Mucosa of descending colon (tissue), 3 donors: ENCODE results near the gene EVA1A. TPM values are rescaled to one million over a fixed set of nuclear protein-coding genes. Genes with fewer than 3 reads are reported as not detected.

Experiments
- ATAC-seq: fragments of 200-7000 bp; cut with Tn5 transposase; one replicate; pipeline ENCODE4 v1.9.1; 2020; ENCODE audit warnings: mild to moderate bottlenecking, moderate library complexity
- DNase-seq, 3 donors: peaks; one replicate each; pipeline ENCODE4 v3.0.0-alpha.2; 2020
- H3K36me3 ChIP-seq: fragments of 200-600 bp; one replicate; pipeline ENCODE4 v1.8.0; 2021; ENCODE audit warnings: low read depth, mild to moderate bottlenecking
- H3K4me1 ChIP-seq: fragments of 200-600 bp; one replicate; pipeline ENCODE4 v1.8.0; 2021; ENCODE audit warnings: low read depth, mild to moderate bottlenecking
- H3K4me3 ChIP-seq: fragments of 200-600 bp; one replicate; pipeline ENCODE4 v1.8.0; 2021; ENCODE audit warnings: mild to moderate bottlenecking
- H3K9me3 ChIP-seq: fragments of 200-600 bp; one replicate; pipeline ENCODE4 v1.8.0; 2021; ENCODE audit warnings: mild to moderate bottlenecking
- CTCF ChIP-seq: fragments of 200-600 bp; IDR thresholded peaks from one replicate; pipeline ENCODE4 v1.8.0; 2022; ENCODE audit warnings: antibody characterized with exemption, mild to moderate bottlenecking
- intact Hi-C, 2 donors: fragments of 100-400 bp; cut with DNase I in 1 of 2; cut with micrococcal nuclease in 1 of 2; formaldehyde crosslinking; loops; one replicate each; pipeline versions ENCODE4 v1.11.0 to v1.11.1; 2022; cut with DNase I, micrococcal nuclease
- total RNA-seq, 3 donors: library from RNA; stranded (reverse); fragmentation: NEBNext Ultra II Directional in 2 of 3; extraction: Animal tissue kit (Norgen Biotek cat#: 25700) in 2 of 3; gene quantifications; one replicate each; pipeline versions ENCODE4 v1.2.1 to v1.2.4, GENCODE V29; 2021 to 2023
- donor health status: DM: no; HTN: no; CAD: no; lungs with moderate emphysema.
- donor health status: DM: no; HTN: no; CAD: no.
- donor health status: DM: no; HTN: yes; CAD: no.

EVA1A gene
- total RNA-seq, 3 donors from 2014 or later: 0.72 to 1.3 TPM; not detected in 1

GRCh38 chr2:75602724-75603342 is 42.1 kb upstream of the EVA1A start:
- no peak for TF ChIP-seq CTCF
- H3K9me3 ChIP-seq: no peaks in the 10 kb centered on the region
- H3K4me1 ChIP-seq: no peaks in the 10 kb centered on the region
- ATAC-seq (no peak), DNase-seq (no peak)
- no peaks in the 10 kb centered on the region for H3K36me3 ChIP-seq
- intact Hi-C loops: no loop called here
- H3K4me3 ChIP-seq: no peak overlapping the region

GRCh38 chr2:75600461-75601011 is 39.8 kb upstream of the EVA1A start:
- no peak overlapping the region for H3K4me3 ChIP-seq
- DNase-seq (peak in 1 of 3 donors; percentile 9), ATAC-seq (peak; percentile 28)
- H3K36me3 ChIP-seq: no peaks in the 10 kb centered on the region
- no peaks in the 10 kb centered on the region for H3K9me3 ChIP-seq
- TF ChIP-seq CTCF: no peak
- H3K4me1 ChIP-seq: no peaks in the 10 kb centered on the region
- intact Hi-C loops: no loop called here

- ATAC-seq (no peak), DNase-seq (no peak)
- intact Hi-C loops: no loop called here
- Histone ChIP-seq H3K36me3 (no peaks in the 10 kb centered on the region), H3K9me3 (no peaks in the 10 kb centered on the region), H3K4me3 (no peak overlapping the region), H3K4me1 (no peaks in the 10 kb centered on the region)
- no peak for TF ChIP-seq CTCF
Measured at GRCh38 chr2:75598589-75599155, 37.9 kb upstream of the EVA1A start.

GRCh38 chr2:75597949-75598348 is 37.2 kb upstream of the EVA1A start:
- DNase-seq (no peak), ATAC-seq (no peak)
- no peaks in the 10 kb centered on the region for H3K9me3 ChIP-seq
- H3K36me3 ChIP-seq: no peaks in the 10 kb centered on the region
- intact Hi-C loops: no loop called here
- H3K4me1 ChIP-seq: no peaks in the 10 kb centered on the region
- no peak for TF ChIP-seq CTCF
- H3K4me3 ChIP-seq: no peak overlapping the region

GRCh38 chr2:75596784-75597183 is 36.0 kb upstream of the EVA1A start:
- intact Hi-C loops: no loop called here
- Histone ChIP-seq H3K36me3 (no peaks in the 10 kb centered on the region), H3K4me1 (no peaks in the 10 kb centered on the region), H3K4me3 (no peak overlapping the region), H3K9me3 (no peaks in the 10 kb centered on the region)
- no peak for TF ChIP-seq CTCF
- ATAC-seq: no peak
- no peak for DNase-seq
